Measurements from ENCODE around the gene EMC9. TPM values are rescaled to one million over a fixed set of nuclear protein-coding genes. Genes with fewer than 3 reads are reported as not detected.

The EMC9 gene
- total RNA-seq, 1 experiment from 2014 or later: 35.3 TPM

GRCh38 chr14:24115422-24116127, 25.8 kb downstream of the EMC9 start:
- Histone ChIP-seq H4K20me1 (ENCODE audit: insufficient read depth, low read depth, low read length) (no peaks in the 10 kb centered on the region), H3K36me3 (ENCODE audit: insufficient read depth, low read length) (peaks cover 9% of the 10 kb centered on the region; the same call in 1 of the 2 replicates), H3K27me3 (ENCODE audit: low read length) (no peaks in the 10 kb centered on the region), H3K9ac (ENCODE audit: low read length) (peak overlapping the region; percentile 77), H2AFZ (ENCODE audit: low read length) (peak overlapping the region; percentile 78), H3K4me1 (ENCODE audit: low read length) (peaks cover 19% of the 10 kb centered on the region), H3K9me3 (ENCODE audit: low read length) (no peaks in the 10 kb centered on the region), H3K9me2 (replicated peaks; ENCODE audit: insufficient read depth, low read length) (no peaks in the 10 kb centered on the region), H3K27ac (ENCODE audit: low read length) (peak overlapping the region; percentile 5; the same call in 1 of the 2 replicates), H3K4me3 (ENCODE audit: low read length) (peak overlapping the region; percentile 89), H3K79me2 (ENCODE audit: low read length) (peaks cover 22% of the 10 kb centered on the region), H3K4me2 (ENCODE audit: low read depth, low read length, poor library complexity, severe bottlenecking) (peak overlapping the region; percentile 91)
- no peak for DNase-seq

- H3K9ac ChIP-seq (ENCODE audit: low read length): peak within 1 kb of the TSS; percentile 95
- peak within 1 kb of the TSS; percentile 91 for H3K27ac ChIP-seq (ENCODE audit: low read length)
- H3K4me2 ChIP-seq (ENCODE audit: low read depth, low read length, poor library complexity, severe bottlenecking): peak within 1 kb of the TSS; percentile 91
- no peaks in the 10 kb centered on the region for H3K9me2 ChIP-seq (replicated peaks; ENCODE audit: insufficient read depth, low read length)
- peaks cover 19% of the 10 kb centered on the region for H3K4me1 ChIP-seq (ENCODE audit: low read length)
- peaks cover 22% of the 10 kb centered on the region for H3K79me2 ChIP-seq (ENCODE audit: low read length)
- H3K36me3 ChIP-seq (ENCODE audit: insufficient read depth, low read length): peaks cover 8% of the 10 kb centered on the region; the same call in 1 of the 2 replicates
- H4K20me1 ChIP-seq (ENCODE audit: insufficient read depth, low read depth, low read length): no peaks in the 10 kb centered on the region
- peak; percentile 100 for DNase-seq
- H2AFZ ChIP-seq (ENCODE audit: low read length): peak within 1 kb of the TSS; percentile 87
- H3K27me3 ChIP-seq (ENCODE audit: low read length): no peaks in the 10 kb centered on the region
- no peaks in the 10 kb centered on the region for H3K9me3 ChIP-seq (ENCODE audit: low read length)
- H3K4me3 ChIP-seq (ENCODE audit: low read length): peak within 1 kb of the TSS; percentile 89
These were observed 26.6 kb downstream of the EMC9 start, which contains the start of the genes DCAF11 and NRL for GRCh38 chr14:24114532-24115421. TSS of gene DCAF11 (plus strand) at chr14:24114777. CDS start at chr14:24115595, 818 bp downstream. TSS of gene NRL (minus strand) at chr14:24114949. CDS start at chr14:24082848, 32,101 bp downstream.

- Histone ChIP-seq H3K36me3 (ENCODE audit: insufficient read depth, low read length) (peaks cover 8% of the 10 kb centered on the region; the same call in 1 of the 2 replicates), H3K27ac (ENCODE audit: low read length) (peak overlapping the region; percentile 91), H3K79me2 (ENCODE audit: low read length) (peaks cover 22% of the 10 kb centered on the region), H3K27me3 (ENCODE audit: low read length) (no peaks in the 10 kb centered on the region), H3K9me3 (ENCODE audit: low read length) (no peaks in the 10 kb centered on the region), H2AFZ (ENCODE audit: low read length) (peak overlapping the region; percentile 87), H3K4me2 (ENCODE audit: low read depth, low read length, poor library complexity, severe bottlenecking) (peak overlapping the region; percentile 91), H3K9me2 (replicated peaks; ENCODE audit: insufficient read depth, low read length) (no peaks in the 10 kb centered on the region), H4K20me1 (ENCODE audit: insufficient read depth, low read depth, low read length) (no peaks in the 10 kb centered on the region), H3K4me1 (ENCODE audit: low read length) (peaks cover 22% of the 10 kb centered on the region), H3K9ac (ENCODE audit: low read length) (peak overlapping the region; percentile 95), H3K4me3 (ENCODE audit: low read length) (peak overlapping the region; percentile 89)
- DNase-seq: peak; percentile 98
These were observed 27.4 kb downstream of the EMC9 start for GRCh38 chr14:24113801-24114531.

- Histone ChIP-seq H3K27ac (ENCODE audit: low read length) (peak overlapping the region; percentile 91), H2AFZ (ENCODE audit: low read length) (peak overlapping the region; percentile 87; the same call in 1 of the 2 replicates), H3K4me2 (ENCODE audit: low read depth, low read length, poor library complexity, severe bottlenecking) (peak overlapping the region; percentile 91), H3K36me3 (ENCODE audit: insufficient read depth, low read length) (peaks cover 8% of the 10 kb centered on the region; the same call in 1 of the 2 replicates), H3K4me3 (ENCODE audit: low read length) (peak overlapping the region; percentile 89), H3K79me2 (ENCODE audit: low read length) (peaks cover 22% of the 10 kb centered on the region), H3K9ac (ENCODE audit: low read length) (peak overlapping the region; percentile 95), H3K9me3 (ENCODE audit: low read length) (no peaks in the 10 kb centered on the region), H3K9me2 (replicated peaks; ENCODE audit: insufficient read depth, low read length) (no peaks in the 10 kb centered on the region), H3K4me1 (ENCODE audit: low read length) (peaks cover 26% of the 10 kb centered on the region), H3K27me3 (ENCODE audit: low read length) (no peaks in the 10 kb centered on the region), H4K20me1 (ENCODE audit: insufficient read depth, low read depth, low read length) (no peaks in the 10 kb centered on the region)
- DNase-seq: peak; percentile 76
These were observed 28.0 kb downstream of the EMC9 start for GRCh38 chr14:24113379-24113800.

GRCh38 chr14:24110523-24110922, 30.9 kb downstream of the EMC9 start:
- Histone ChIP-seq H3K9me3 (ENCODE audit: low read length) (no peaks in the 10 kb centered on the region), H3K4me1 (ENCODE audit: low read length) (peaks cover 14% of the 10 kb centered on the region), H4K20me1 (ENCODE audit: insufficient read depth, low read depth, low read length) (no peaks in the 10 kb centered on the region), H3K4me2 (ENCODE audit: low read depth, low read length, poor library complexity, severe bottlenecking) (no peak overlapping the region), H3K27me3 (ENCODE audit: low read length) (no peaks in the 10 kb centered on the region), H2AFZ (ENCODE audit: low read length) (no peak overlapping the region), H3K36me3 (ENCODE audit: insufficient read depth, low read length) (no peaks in the 10 kb centered on the region), H3K9me2 (replicated peaks; ENCODE audit: insufficient read depth, low read length) (no peaks in the 10 kb centered on the region), H3K9ac (ENCODE audit: low read length) (no peak overlapping the region), H3K27ac (ENCODE audit: low read length) (no peak overlapping the region), H3K4me3 (ENCODE audit: low read length) (no peak overlapping the region), H3K79me2 (ENCODE audit: low read length) (peaks cover 7% of the 10 kb centered on the region)
- no peak for DNase-seq

- Histone ChIP-seq H3K9ac (ENCODE audit: low read length) (no peak overlapping the region), H3K9me2 (replicated peaks; ENCODE audit: insufficient read depth, low read length) (no peaks in the 10 kb centered on the region), H3K36me3 (ENCODE audit: insufficient read depth, low read length) (no peaks in the 10 kb centered on the region), H3K27me3 (ENCODE audit: low read length) (no peaks in the 10 kb centered on the region), H3K4me1 (ENCODE audit: low read length) (peaks cover 12% of the 10 kb centered on the region), H3K79me2 (ENCODE audit: low read length) (0 out of 2 replicates have a peak, but pooled peaks cover 3% of the 10 kb centered on the region), H2AFZ (ENCODE audit: low read length) (no peak overlapping the region), H4K20me1 (ENCODE audit: insufficient read depth, low read depth, low read length) (no peaks in the 10 kb centered on the region), H3K9me3 (ENCODE audit: low read length) (no peaks in the 10 kb centered on the region), H3K27ac (ENCODE audit: low read length) (no peak overlapping the region), H3K4me3 (ENCODE audit: low read length) (no peak overlapping the region), H3K4me2 (ENCODE audit: low read depth, low read length, poor library complexity, severe bottlenecking) (no peak overlapping the region)
- no peak for DNase-seq
These were observed 31.3 kb downstream of the EMC9 start for GRCh38 chr14:24110060-24110459.

- Histone ChIP-seq H3K27ac (ENCODE audit: low read length) (peak overlapping the region; percentile 46; the same call in 1 of the 2 replicates), H4K20me1 (ENCODE audit: insufficient read depth, low read depth, low read length) (no peaks in the 10 kb centered on the region), H3K9ac (ENCODE audit: low read length) (peak overlapping the region; percentile 47), H3K4me2 (ENCODE audit: low read depth, low read length, poor library complexity, severe bottlenecking) (peak overlapping the region; percentile 38), H3K9me3 (ENCODE audit: low read length) (no peaks in the 10 kb centered on the region), H3K4me3 (ENCODE audit: low read length) (no peak overlapping the region), H3K27me3 (ENCODE audit: low read length) (no peaks in the 10 kb centered on the region), H3K9me2 (replicated peaks; ENCODE audit: insufficient read depth, low read length) (no peaks in the 10 kb centered on the region), H3K79me2 (ENCODE audit: low read length) (0 out of 2 replicates have a peak, but pooled peaks cover 1% of the 10 kb centered on the region), H3K4me1 (ENCODE audit: low read length) (peaks cover 10% of the 10 kb centered on the region), H3K36me3 (ENCODE audit: insufficient read depth, low read length) (peaks cover 8% of the 10 kb centered on the region), H2AFZ (ENCODE audit: low read length) (peak overlapping the region; percentile 88)
- no peak for DNase-seq
These were observed 33.0 kb downstream of the EMC9 start for GRCh38 chr14:24108336-24108874.
